Gastrocnemius medialis (tissue), 4 donors: Measurements from ENCODE around the gene MACROD1. TPM values are rescaled to one million over a fixed set of nuclear protein-coding genes. Genes with fewer than 3 reads are reported as not detected.
A peak's percentile ranks its signal among the peaks of the same experiment; 100 is the strongest.

Experiments used
- ATAC-seq, 2 donors: fragments of 150-250 bp; one replicate each; pipeline ENCODE4 v1.9.1; 2016
- DNase-seq, 2 donors: peaks; one replicate each; pipeline ENCODE4 v3.0.0-alpha.2; 2019
- H3K27ac ChIP-seq, 4 donors: fragments of 200-600 bp; sonication (generic); 1 replicate in 1 of 4; 2 replicates in 3 of 4; pipeline ENCODE4 v1.5.1; 2016 to 2018; ENCODE audit warnings: mild to moderate bottlenecking in 2 of 4, moderate library complexity in 1 of 4
- H3K27me3 ChIP-seq, 3 donors: fragments of 200-600 bp; sonication (generic) in 2 of 3; 1 replicate in 1 of 3; 2 replicates in 2 of 3; pipeline versions ENCODE4 v1.5.1 to v1.6.0; 2016 to 2019; ENCODE audit warnings: mild to moderate bottlenecking in 1 of 3, moderate library complexity in 1 of 3
- H3K36me3 ChIP-seq, 2 donors: fragments of 200-600 bp; sonication (generic) in 1 of 2; one replicate each; pipeline ENCODE4 v1.5.1; 2017 to 2018
- H3K4me1 ChIP-seq, 2 donors: fragments of 200-600 bp; sonication (generic) in 1 of 2; one replicate each; pipeline ENCODE4 v1.5.1; 2016 to 2017; ENCODE audit warnings: mild to moderate bottlenecking in 2 of 2
- H3K4me3 ChIP-seq, 4 donors: fragments of 200-600 bp; sonication (generic) in 3 of 4; 1 replicate in 1 of 4; 2 replicates in 3 of 4; pipeline ENCODE4 v1.5.1; 2016 to 2019; ENCODE audit warnings: mild to moderate bottlenecking in 2 of 4
- H3K9me3 ChIP-seq, 3 donors: fragments of 200-600 bp; sonication (generic) in 2 of 3; 1 replicate in 1 of 3; 2 replicates in 2 of 3; pipeline ENCODE4 v1.5.1; 2016 to 2019
- POLR2A ChIP-seq, 2 donors: fragments of 450-650 bp; IDR thresholded peaks; one replicate each; pipeline ENCODE4 v1.6.1; 2017; ENCODE audit warnings: antibody characterized with exemption in 2 of 2, mild to moderate bottlenecking in 2 of 2, moderate library complexity in 2 of 2
- in situ Hi-C, 4 donors: fragments of 200-750 bp; cut with MboI; loops; one replicate each; pipeline versions ENCODE4 v1.15.0 to v1.8.0; 2017; ENCODE audit warnings: low sequenced_read_pairs in 4 of 4
- intact Hi-C: fragments of 100-400 bp; cut with DNase I; formaldehyde crosslinking; loops from one replicate; pipeline ENCODE4 v1.15.1; 2023; ENCODE audit warnings: low total_unique reads
- total RNA-seq, 4 donors: library from RNA; depleted of rRNA; stranded (reverse); fragments of >200 nt; gene quantifications; one replicate each; pipeline versions ENCODE4 v1.1.0 to v1.2.3, GENCODE V29; 2016
- TF ChIP-seq, protein P1 (sequence below), 5 experiments: fragments of 450-650 bp in 3 of 5; fragments of 200-600 bp in 2 of 5; sonication (generic) in 2 of 5; IDR thresholded peaks in 4 of 5; conservative IDR thresholded peaks in 1 of 5; 1 replicate in 4 of 5; 2 replicates in 1 of 5; pipeline ENCODE4 v1.5.1; 2016 to 2019; ENCODE audit warnings: antibody characterized with exemption in 5 of 5, mild to moderate bottlenecking in 3 of 5, moderate library complexity in 3 of 5

Gene MACROD1
- total RNA-seq, 4 donors from 2014 or later = 162 to 308 (median 205) TPM

DNA sequence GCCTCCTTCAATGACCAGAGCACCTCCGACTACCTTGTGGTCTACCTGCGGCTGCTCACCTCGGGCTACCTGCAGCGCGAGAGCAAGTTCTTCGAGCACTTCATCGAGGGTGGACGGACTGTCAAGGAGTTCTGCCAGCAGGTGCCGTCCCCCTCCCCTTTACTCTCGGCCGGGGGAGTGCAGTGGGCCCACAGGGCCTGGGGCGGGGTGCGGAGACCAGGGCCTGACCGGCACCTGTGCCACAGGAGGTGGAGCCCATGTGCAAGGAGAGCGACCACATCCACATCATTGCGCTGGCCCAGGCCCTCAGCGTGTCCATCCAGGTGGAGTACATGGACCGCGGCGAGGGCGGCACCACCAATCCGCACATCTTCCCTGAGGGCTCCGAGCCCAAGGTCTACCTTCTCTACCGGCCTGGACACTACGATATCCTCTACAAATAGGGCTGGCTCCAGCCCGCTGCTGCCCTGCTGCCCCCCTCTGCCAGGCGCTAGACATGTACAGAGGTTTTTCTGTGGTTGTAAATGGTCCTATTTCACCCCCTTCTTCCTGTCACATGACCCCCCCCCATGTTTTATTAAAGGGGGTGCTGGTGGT, 168.7 kb downstream of the MACROD1 start:
- peaks cover 0 to 29% of the 10 kb centered on the region in 2 donors for H3K36me3 ChIP-seq
- in situ Hi-C loops = loop anchor here in 1 of 4 donors (10.0 kb wide), 1 partner anchor 148 kb away; no protein-coding TSS in a partner anchor

DNA sequence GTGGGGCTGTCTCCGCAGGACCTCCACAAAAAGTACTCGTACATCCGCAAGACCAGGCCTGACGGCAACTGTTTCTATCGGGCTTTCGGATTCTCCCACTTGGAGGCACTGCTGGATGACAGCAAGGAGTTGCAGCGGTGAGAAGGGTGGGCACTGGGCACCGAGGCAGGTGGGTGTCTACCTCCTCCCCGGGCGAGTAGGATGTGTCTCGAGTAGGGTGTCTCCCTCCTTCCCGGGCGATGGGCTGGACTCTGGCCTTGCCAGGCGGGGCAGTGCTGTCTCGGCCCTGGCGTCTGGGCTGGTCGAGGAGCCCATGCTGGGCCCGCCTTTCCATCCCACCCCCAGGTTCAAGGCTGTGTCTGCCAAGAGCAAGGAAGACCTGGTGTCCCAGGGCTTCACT, 169.4 kb downstream of the MACROD1 start:
- Histone ChIP-seq H3K36me3 (peaks cover 0 to 29% of the 10 kb centered on the region in 2 donors), H3K4me3 (no peak overlapping the region), H3K27me3 (no peaks in the 10 kb centered on the region), H3K9me3 (no peaks in the 10 kb centered on the region), H3K27ac (peak overlapping the region in 1 of 4 donors; percentile 31), H3K4me1 (peaks cover 10 to 22% of the 10 kb centered on the region in 2 donors)
- ATAC-seq (no peak), DNase-seq (no peak)
- TF ChIP-seq POLR2A (IDR thresholded peaks at IDR 0.05) = no peak
- TF ChIP-seq, protein P1, sequence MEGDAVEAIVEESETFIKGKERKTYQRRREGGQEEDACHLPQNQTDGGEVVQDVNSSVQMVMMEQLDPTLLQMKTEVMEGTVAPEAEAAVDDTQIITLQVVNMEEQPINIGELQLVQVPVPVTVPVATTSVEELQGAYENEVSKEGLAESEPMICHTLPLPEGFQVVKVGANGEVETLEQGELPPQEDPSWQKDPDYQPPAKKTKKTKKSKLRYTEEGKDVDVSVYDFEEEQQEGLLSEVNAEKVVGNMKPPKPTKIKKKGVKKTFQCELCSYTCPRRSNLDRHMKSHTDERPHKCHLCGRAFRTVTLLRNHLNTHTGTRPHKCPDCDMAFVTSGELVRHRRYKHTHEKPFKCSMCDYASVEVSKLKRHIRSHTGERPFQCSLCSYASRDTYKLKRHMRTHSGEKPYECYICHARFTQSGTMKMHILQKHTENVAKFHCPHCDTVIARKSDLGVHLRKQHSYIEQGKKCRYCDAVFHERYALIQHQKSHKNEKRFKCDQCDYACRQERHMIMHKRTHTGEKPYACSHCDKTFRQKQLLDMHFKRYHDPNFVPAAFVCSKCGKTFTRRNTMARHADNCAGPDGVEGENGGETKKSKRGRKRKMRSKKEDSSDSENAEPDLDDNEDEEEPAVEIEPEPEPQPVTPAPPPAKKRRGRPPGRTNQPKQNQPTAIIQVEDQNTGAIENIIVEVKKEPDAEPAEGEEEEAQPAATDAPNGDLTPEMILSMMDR (IDR thresholded peaks at IDR 0.05 in 4 of 5, conservative IDR thresholded peaks at IDR 0.05 in 1 of 5) = no peak
- in situ Hi-C loops (loop anchor here in 1 of 4 donors (10.0 kb wide), 1 partner anchor 148 kb away; no protein-coding TSS in a partner anchor), intact Hi-C loops (no loop called here)

More for the DNA sequence above, 168.7 kb downstream of the MACROD1 start:
- no peaks in the 10 kb centered on the region for H3K9me3 ChIP-seq
- ATAC-seq (no peak), DNase-seq (no peak)
- intact Hi-C loops = no loop called here
- H3K4me3 ChIP-seq = no peak overlapping the region
- TF ChIP-seq POLR2A (IDR thresholded peaks at IDR 0.05) = no peak
- TF ChIP-seq, protein P1 (IDR thresholded peaks at IDR 0.05 in 4 of 5, conservative IDR thresholded peaks at IDR 0.05 in 1 of 5) = no peak
- H3K27ac ChIP-seq = peak overlapping the region in 1 of 4 donors; percentile 13
- H3K4me1 ChIP-seq = peaks cover 13 to 26% of the 10 kb centered on the region in 2 donors
- no peaks in the 10 kb centered on the region for H3K27me3 ChIP-seq

DNA sequence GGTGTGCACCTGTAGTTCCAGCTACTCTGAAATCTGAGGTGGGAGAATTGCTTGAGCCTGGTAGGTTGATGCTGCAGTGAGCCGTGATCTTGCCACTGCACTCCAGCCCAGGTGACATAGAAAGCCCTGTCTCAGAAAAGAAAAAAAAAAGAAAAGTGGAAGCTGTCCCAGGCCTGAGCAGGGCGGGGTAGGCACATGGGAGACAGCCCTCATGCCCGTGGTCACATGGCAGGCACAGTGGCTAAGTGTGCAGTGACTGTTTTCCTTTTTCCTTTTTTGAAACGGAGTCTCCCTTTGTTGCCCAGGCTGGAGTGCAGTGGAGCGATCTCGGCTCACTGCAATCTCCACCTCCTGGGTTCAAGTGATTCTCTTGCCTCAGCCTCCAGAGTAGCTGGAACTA, 171.9 kb downstream of the MACROD1 start:
- H3K4me3 ChIP-seq = no peak overlapping the region
- H3K9me3 ChIP-seq = no peaks in the 10 kb centered on the region
- peak overlapping the region; percentile 18 to 67 (median 54) for H3K27ac ChIP-seq
- peak; percentile 48 to 55 for DNase-seq
- TF ChIP-seq, protein P1 (IDR thresholded peaks at IDR 0.05 in 4 of 5, conservative IDR thresholded peaks at IDR 0.05 in 1 of 5) = no peak
- H3K36me3 ChIP-seq = peaks cover 0 to 29% of the 10 kb centered on the region in 2 donors
- ATAC-seq = peak; percentile 58 to 72
- intact Hi-C loops (no loop called here), in situ Hi-C loops (loop anchor here in 2 of 4 donors (5.0 to 10.0 kb wide), 2 partner anchors 151 to 153 kb away; no protein-coding TSS in a partner anchor)
- peaks cover 0 to 6% of the 10 kb centered on the region in 2 donors for H3K4me1 ChIP-seq
- H3K27me3 ChIP-seq = no peaks in the 10 kb centered on the region

DNA sequence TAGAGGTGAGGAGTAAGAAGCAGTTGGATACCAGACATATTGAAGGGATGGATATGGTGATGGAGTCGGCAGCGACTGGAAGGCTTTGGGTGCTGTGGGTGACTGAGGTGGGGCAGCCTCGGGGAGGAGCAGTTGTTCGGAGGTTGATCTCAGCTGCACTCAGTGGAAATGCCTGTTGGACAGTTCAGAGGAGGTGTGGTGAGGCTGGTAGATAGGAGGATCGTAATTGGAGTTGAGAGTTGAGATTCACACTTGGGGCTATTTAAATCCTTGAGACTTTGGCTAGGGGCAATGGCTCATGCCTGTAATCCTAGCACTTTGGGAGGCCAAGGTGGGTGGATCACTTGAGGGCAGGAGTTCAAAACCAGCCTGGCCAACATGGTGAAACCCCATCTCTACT, 172.8 kb downstream of the MACROD1 start:
- no peak for TF ChIP-seq POLR2A (IDR thresholded peaks at IDR 0.05)
- TF ChIP-seq, protein P1 (IDR thresholded peaks at IDR 0.05 in 4 of 5, conservative IDR thresholded peaks at IDR 0.05 in 1 of 5) = no peak
- H3K9me3 ChIP-seq = no peaks in the 10 kb centered on the region
- ATAC-seq (peak; percentile 11 to 39), DNase-seq (no peak)
- H3K36me3 ChIP-seq = peaks cover 0 to 35% of the 10 kb centered on the region in 2 donors
- no peak overlapping the region for H3K4me3 ChIP-seq
- H3K27ac ChIP-seq = peak overlapping the region; percentile 1 to 57 (median 28)
- no peaks in the 10 kb centered on the region for H3K27me3 ChIP-seq
- peaks cover 0 to 7% of the 10 kb centered on the region in 2 donors for H3K4me1 ChIP-seq
- intact Hi-C loops = no loop called here
- in situ Hi-C loops = loop anchor here in 2 of 4 donors (5.0 to 10.0 kb wide), 2 partner anchors 152 to 154 kb away; no protein-coding TSS in a partner anchor
